OCI-LY1 (cell line): Measurements from ENCODE around the gene MGAT4C.

Source experiments
- CTCF ChIP-seq: fragments of 200-600 bp; sonication (generic), shearing (Covaris generic); IDR thresholded peaks from 2 replicates; pipeline ENCODE4 v1.5.1; 2017; ENCODE audit warnings: mild to moderate bottlenecking, antibody characterized with exemption, low read length, moderate library complexity, mixed read lengths
- EZH2 ChIP-seq: fragments of 200-600 bp; sonication (generic), shearing (Covaris generic); IDR thresholded peaks from 2 replicates; pipeline ENCODE4 v1.8.0; 2017; ENCODE audit warnings: borderline replicate concordance, mixed run types, mild to moderate bottlenecking, antibody characterized with exemption, low read length, moderate library complexity, mixed read lengths

DNA sequence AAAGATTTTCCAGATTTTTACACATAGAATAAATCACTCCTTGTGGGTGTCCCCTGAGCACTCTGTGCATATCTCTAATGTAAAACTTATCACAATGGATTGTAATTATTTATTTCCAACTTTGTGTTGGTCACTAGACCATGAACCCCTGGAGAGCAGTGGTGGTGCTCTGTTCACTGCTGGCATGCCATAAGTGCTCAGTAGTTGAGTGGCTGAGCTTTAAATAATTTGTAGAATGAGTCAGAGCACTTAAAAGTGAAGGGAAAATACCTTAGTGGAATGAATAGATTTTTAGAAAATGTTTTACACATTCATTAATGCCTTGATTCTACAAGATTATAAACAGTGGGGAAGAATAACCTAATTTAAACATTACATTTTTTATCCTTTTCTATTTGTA is 6.3 kb downstream of the MGAT4C start:
- TF ChIP-seq CTCF, result no peak
- TF ChIP-seq EZH2, result no peak
